Choroid plexus epithelial cell (primary cell): ENCODE results near the gene SND1.

Source experiments
- DNase-seq: peaks from one replicate; pipeline ENCODE4 v3.0.0-alpha.2; 2010; ENCODE audit warnings: low read depth
- H3K4me3 ChIP-seq: 2 replicates; pipeline ENCODE4 v1.5.1; 2011; ENCODE audit warnings: low read depth, mild to moderate bottlenecking, control low read depth, low read length, moderate library complexity
- TF ChIP-seq, protein P1 (sequence below): conservative IDR thresholded peaks from 2 replicates; pipeline ENCODE4 v1.5.1; 2011; ENCODE audit warnings: low read depth, mild to moderate bottlenecking, control low read depth, inconsistent platforms, low read length, moderate library complexity

The SND1 gene

DNA sequence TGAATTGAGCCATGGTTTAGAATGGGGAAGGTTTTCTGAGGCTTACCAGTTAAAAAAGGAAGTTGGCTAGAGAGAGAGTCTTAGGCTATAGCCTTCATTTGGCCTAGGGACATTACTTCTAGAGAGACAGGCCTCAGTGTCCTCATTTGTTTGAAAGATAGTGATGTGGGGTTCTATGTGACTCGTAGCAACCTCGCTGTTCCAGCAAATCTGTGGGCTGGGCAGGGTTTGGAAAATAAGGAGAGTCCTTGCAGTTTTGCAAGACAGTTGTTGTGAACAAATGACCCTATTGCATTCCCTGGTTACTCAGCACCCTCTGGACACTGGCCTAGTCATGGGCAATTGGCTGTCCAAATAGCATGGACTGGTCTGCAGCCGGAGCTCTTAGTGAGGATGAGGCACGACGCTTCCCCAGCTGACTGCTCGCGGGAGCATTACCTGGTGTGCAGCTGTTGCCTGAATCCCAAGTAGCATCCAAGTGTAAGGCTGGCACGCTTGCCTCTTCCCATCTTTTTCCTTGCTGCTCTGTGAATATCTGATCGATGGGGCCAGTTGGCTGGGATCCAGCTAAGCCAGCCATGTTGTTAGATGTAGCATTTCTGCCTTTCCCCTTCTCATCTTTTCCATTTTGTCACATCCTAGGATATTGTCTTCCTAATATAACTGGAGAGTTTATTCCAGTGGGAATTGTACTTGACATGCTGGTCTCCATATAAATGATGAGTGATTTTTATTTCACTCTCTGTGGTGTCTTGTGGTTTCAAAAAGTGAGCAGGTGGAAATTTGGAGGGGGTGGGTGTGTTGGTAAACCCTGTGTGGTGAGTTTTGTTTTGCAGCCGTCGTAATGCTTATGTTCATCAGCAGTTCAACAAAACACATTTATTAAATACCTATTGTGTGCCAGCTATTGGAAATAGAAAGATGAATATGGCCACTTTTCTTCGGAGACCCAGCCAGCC, 99.8 kb downstream of the SND1 start:
- peak; percentile 40 for DNase-seq
- no peak overlapping the region for H3K4me3 ChIP-seq
- TF ChIP-seq, protein P1, sequence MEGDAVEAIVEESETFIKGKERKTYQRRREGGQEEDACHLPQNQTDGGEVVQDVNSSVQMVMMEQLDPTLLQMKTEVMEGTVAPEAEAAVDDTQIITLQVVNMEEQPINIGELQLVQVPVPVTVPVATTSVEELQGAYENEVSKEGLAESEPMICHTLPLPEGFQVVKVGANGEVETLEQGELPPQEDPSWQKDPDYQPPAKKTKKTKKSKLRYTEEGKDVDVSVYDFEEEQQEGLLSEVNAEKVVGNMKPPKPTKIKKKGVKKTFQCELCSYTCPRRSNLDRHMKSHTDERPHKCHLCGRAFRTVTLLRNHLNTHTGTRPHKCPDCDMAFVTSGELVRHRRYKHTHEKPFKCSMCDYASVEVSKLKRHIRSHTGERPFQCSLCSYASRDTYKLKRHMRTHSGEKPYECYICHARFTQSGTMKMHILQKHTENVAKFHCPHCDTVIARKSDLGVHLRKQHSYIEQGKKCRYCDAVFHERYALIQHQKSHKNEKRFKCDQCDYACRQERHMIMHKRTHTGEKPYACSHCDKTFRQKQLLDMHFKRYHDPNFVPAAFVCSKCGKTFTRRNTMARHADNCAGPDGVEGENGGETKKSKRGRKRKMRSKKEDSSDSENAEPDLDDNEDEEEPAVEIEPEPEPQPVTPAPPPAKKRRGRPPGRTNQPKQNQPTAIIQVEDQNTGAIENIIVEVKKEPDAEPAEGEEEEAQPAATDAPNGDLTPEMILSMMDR = no peak

DNA sequence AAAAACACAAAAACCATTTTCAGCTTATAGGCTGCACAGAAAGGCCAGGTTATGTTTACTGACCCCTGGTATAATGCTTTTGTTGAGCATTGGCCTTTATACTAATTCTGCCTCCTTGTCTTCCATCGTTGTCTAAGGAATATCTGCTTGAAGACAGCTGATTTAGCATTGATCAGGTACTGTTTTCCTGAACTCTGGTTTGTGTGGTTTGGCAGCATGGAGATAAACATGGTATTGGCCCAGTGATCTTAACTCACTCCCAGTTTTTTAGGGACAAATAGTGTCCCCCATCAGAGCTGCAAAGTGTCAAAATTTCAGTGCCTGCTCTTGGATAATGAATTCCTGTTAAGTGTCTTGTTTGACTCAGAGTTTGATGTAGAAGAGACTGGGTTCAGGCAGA, 100.8 kb downstream of the SND1 start:
- H3K4me3 ChIP-seq = no peak overlapping the region
- TF ChIP-seq, protein P1 = no peak
- no peak for DNase-seq

DNA sequence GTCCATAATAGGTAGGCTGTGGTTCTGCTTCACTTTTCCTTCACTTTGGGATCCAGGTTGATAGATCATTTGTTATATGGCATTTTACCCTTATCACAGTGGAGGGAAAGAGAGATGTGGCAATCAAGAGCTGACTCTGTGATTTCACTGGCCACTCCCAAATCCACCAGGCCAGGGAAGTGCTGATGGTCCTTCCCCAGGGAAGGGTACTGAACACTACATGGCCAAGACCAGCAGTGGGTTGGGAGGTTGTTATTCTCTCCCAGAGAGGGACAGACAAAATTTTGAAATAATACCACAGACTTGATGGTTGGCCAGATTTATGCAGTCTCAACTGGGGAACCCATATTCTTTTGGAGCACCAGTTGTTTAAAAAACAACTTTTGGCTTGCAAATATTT, 102.5 kb downstream of the SND1 start:
- TF ChIP-seq, protein P1 = no peak
- DNase-seq = no peak
- H3K4me3 ChIP-seq = no peak overlapping the region

DNA sequence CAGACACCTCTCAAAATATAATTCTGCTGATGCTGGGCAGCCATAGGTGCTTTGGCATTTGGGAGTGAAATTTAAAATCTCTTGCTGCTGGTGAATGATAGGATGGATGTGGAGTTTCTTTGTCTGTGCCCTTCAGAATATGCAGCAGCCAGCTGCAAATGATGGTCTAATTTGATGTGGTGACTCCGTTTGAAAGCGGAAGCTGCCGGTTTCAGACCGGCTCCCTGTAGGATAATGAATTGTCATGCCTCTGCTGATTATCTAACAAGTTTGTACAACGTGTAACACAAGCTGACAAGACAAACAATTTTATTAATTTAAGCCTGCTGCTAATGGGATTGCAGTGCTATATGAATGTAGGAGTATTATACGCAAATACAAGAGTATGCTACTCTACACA, 103.5 kb downstream of the SND1 start:
- H3K4me3 ChIP-seq = no peak overlapping the region
- no peak for DNase-seq
- TF ChIP-seq, protein P1 = no peak

DNA sequence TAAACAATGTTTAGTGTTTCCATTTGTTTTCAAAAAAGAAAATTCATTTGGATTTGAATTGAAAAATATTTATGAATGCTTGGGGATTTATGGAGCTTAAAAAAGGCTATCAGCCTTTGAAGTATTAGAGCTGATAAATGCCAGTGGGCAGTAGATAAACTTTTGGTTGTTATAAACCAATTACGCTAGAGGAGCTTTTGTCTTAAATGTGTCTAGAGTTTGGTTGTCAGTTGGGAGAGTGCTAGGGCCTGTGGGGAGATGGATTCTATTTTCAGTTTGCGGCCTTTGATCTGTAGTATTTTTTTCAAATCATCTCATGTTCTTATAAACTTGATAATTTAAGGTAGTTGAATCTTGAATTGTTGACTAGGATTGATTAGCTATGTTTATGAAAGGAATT, 104.0 kb downstream of the SND1 start:
- DNase-seq = no peak
- TF ChIP-seq, protein P1 = no peak
- H3K4me3 ChIP-seq = no peak overlapping the region

DNA sequence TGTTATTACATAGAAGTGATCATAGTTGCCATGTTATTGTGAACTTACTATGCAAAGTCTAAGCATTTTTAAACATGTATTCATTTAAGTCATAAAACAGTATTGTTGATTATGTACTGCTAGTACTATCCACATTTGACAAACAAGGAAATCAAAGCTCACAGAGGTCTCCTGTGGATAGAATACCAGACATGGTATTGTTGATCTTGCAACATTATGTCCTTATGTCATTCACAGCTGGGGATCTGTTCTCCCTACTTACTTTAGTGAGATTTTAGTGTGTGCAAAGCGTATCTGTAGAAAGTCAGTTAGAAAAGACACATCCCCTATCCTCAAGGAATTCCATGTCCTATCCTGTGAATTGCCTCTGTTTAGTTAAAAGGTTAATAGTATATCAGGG, 106.1 kb downstream of the SND1 start:
- peak; percentile 77 for DNase-seq
- no peak overlapping the region for H3K4me3 ChIP-seq
- TF ChIP-seq, protein P1 = no peak

DNA sequence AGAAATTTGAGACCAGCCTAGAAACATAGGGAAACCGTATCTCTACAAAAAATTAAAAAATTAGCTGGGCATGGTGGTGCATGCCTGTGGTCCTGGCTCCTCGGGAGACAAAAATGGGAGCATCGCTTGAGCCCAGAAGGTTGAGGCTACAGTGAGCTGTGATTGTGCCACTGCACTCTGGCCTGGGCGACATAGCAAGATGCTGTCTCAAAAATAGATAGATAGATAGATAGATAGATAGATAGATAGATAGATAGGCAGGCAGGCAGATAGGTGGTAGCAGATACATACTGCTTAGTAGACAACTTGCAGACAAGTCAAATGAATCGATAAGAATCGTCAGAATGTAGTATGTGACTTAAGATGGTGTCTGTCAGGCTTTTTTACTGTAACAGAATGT, 106.9 kb downstream of the SND1 start:
- TF ChIP-seq, protein P1 = no peak
- H3K4me3 ChIP-seq = no peak overlapping the region
- DNase-seq = no peak
